ENCODE data around the gene CBFA2T2.
"Not testable (repeated sequence)": the region's sequence is repeated elsewhere in the genome, so short reads cannot be mapped to it uniquely, and the experiment has no call there.

CBFA2T2 gene

GRCh38 chr20:33508015-33508414 lies 18.1 kb downstream of the CBFA2T2 start:
- H3K4me3 Mint-ChIP-seq, CTCF ChIA-PET, H3K27me3 Mint-ChIP-seq, DNase-seq, H3K27ac Mint-ChIP-seq, H3K4me1 Mint-ChIP-seq, H3K9me3 Mint-ChIP-seq: not testable (repeated sequence)
- peaks cover 14% of the 10 kb centered on the region for H3K36me3 Mint-ChIP-seq

GRCh38 chr20:33509057-33509456 lies 19.2 kb downstream of the CBFA2T2 start:
- DNase-seq, CTCF ChIA-PET, H3K27ac Mint-ChIP-seq, H3K4me3 Mint-ChIP-seq, H3K9me3 Mint-ChIP-seq, H3K27me3 Mint-ChIP-seq, H3K4me1 Mint-ChIP-seq: not testable (repeated sequence)
- H3K36me3 Mint-ChIP-seq, result peaks cover 14% of the 10 kb centered on the region

GRCh38 chr20:33511876-33512275 lies 22.0 kb downstream of the CBFA2T2 start:
- H3K27me3 Mint-ChIP-seq, CTCF ChIA-PET, H3K27ac Mint-ChIP-seq, DNase-seq, H3K4me3 Mint-ChIP-seq, H3K9me3 Mint-ChIP-seq, H3K4me1 Mint-ChIP-seq: not testable (repeated sequence)
- H3K36me3 Mint-ChIP-seq, result peaks cover 11% of the 10 kb centered on the region

- H3K36me3 Mint-ChIP-seq, result no peaks in the 10 kb centered on the region
- no peak overlapping the region for H3K27ac Mint-ChIP-seq
- no peak overlapping the region for H3K4me3 Mint-ChIP-seq
Measured at GRCh38 chr20:33515569-33516216, 25.8 kb downstream of the CBFA2T2 start.

GRCh38 chr20:33516882-33517281 lies 27.0 kb downstream of the CBFA2T2 start:
- no peak overlapping the region for H3K4me3 Mint-ChIP-seq
- H3K36me3 Mint-ChIP-seq, result no peaks in the 10 kb centered on the region
- H3K9me3 Mint-ChIP-seq, result no peaks in the 10 kb centered on the region
- H3K27ac Mint-ChIP-seq, result no peak overlapping the region
- H3K27me3 Mint-ChIP-seq, result no peaks in the 10 kb centered on the region
- DNase-seq, result no peak
- peaks cover 6% of the 10 kb centered on the region for H3K4me1 Mint-ChIP-seq
- CTCF ChIA-PET, result interaction anchor here (0.8 to 0.9 kb wide), 2 partner anchors 60 to 151 kb away, joined by 3 read pairs; no protein-coding TSS in a partner anchor

More at GRCh38 chr20:33515569-33516216, 25.8 kb downstream of the CBFA2T2 start:
- no peak for DNase-seq
- Mint-ChIP-seq H3K9me3 (no peaks in the 10 kb centered on the region), H3K4me1 (peaks cover 6% of the 10 kb centered on the region), H3K27me3 (no peaks in the 10 kb centered on the region)
- CTCF ChIA-PET, result interaction anchor here (1.4 kb wide), 1 partner anchor 137 kb away, joined by 4 read pairs; no protein-coding TSS in a partner anchor

DNA sequence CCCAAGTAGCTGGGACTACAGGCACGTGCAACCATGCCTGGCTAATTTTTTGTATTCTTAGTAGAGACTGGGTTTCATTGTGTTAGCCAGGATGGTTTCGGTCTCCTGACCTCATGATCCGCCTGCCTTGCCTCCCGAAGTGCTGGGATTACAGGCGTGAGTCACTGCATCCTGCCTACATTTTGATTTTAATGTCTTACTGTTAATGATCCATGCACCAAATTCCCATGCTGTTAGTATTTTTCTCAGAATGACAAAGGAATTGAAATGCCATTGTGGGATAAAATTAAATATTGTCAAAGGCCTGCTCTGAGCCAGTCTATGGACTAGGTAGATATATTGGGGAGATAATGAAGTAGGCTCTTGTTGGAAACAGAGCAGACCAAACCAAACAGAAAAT lies 28.2 kb downstream of the CBFA2T2 start:
- Mint-ChIP-seq H3K27me3 (no peaks in the 10 kb centered on the region), H3K4me3 (no peak overlapping the region), H3K27ac (no peak overlapping the region), H3K4me1 (peaks cover 6% of the 10 kb centered on the region), H3K9me3 (no peaks in the 10 kb centered on the region), H3K36me3 (no peaks in the 10 kb centered on the region)
- CTCF ChIA-PET, result no interaction called here
- DNase-seq, result no peak

DNA sequence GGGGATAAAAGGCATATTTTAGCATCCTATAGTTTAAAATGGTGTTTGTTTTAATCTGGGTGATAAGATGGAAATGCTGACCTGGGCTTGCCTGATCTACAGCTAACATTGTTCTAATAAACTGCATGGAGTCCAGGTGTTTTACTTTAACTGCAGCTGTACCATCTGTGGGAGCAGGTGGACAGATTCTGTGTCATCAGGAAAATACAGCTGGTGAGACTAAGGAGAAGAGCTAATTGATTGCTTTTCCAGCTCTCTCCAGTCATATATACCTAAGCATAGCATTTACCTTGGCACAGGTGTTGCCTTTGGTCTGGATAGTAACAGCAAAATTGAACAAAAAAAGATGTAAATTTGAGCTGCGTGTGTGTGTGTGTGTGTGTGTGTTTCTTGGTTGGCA lies 31.6 kb downstream of the CBFA2T2 start:
- H3K4me1 Mint-ChIP-seq, result peaks cover 6% of the 10 kb centered on the region
- H3K4me3 Mint-ChIP-seq, result no peak overlapping the region
- CTCF ChIA-PET, result interaction anchor here (0.7 kb wide), 1 partner anchor 132 kb away, joined by 3 read pairs; no protein-coding TSS in a partner anchor
- no peaks in the 10 kb centered on the region for H3K9me3 Mint-ChIP-seq
- H3K27ac Mint-ChIP-seq, result no peak overlapping the region
- H3K27me3 Mint-ChIP-seq, result no peaks in the 10 kb centered on the region
- no peak for DNase-seq
- H3K36me3 Mint-ChIP-seq, result peaks cover 3% of the 10 kb centered on the region

DNA sequence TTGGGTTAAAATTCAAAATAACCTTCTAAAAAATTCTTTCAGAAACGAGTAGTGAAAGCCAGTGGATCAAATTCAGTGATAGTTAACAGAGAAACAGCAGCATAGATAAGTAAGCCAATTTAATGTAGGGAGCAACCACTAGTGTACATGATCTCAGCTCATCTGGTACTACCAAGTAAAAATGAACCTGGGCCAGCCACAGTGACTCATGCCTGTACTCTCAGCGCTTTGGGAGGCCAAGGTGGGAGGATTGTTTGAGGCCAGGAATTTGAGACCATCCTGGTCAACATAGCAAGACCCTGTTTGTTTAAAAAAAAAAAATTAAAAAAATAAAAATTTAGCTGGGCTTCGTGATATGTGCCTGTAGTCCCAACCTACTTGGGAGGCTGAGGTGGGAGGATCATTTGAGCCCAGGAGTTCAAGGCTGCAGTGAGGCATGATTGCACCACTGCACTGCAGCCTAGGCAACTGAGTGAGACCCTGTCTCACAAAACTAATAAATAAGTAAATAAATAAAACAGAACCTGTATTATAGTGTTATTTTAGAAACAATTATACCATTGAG lies 32.4 kb downstream of the CBFA2T2 start:
- Mint-ChIP-seq H3K36me3 (peaks cover 3% of the 10 kb centered on the region), H3K4me3 (no peak overlapping the region), H3K27me3 (no peaks in the 10 kb centered on the region), H3K9me3 (no peaks in the 10 kb centered on the region), H3K27ac (no peak overlapping the region), H3K4me1 (peaks cover 2% of the 10 kb centered on the region)
- DNase-seq, result no peak
- CTCF ChIA-PET, result interaction anchor here (0.7 kb wide), 1 partner anchor 131 kb away, joined by 3 read pairs; no protein-coding TSS in a partner anchor

DNA sequence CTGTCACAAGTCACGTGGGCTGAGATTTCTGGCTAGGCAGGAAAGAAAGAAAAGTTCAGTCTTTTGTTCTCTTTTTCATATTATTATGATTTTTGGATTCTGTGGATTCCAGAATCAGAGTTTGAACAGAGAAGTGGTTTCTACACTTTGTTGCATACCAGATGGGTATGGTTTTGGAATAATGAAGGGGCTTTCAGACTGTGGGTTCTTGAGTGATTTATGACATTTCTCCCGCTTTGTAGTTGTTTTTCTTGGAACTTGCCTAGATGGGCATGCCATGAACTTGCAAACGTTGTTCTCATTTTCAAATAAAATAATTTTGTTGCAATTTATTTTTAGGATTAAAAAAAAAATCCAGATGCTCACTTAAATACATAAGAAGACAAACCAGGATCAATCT lies 34.4 kb downstream of the CBFA2T2 start:
- Mint-ChIP-seq H3K4me3 (no peak overlapping the region), H3K27me3 (no peaks in the 10 kb centered on the region), H3K9me3 (no peaks in the 10 kb centered on the region), H3K27ac (no peak overlapping the region), H3K36me3 (peaks cover 3% of the 10 kb centered on the region), H3K4me1 (peaks cover 2% of the 10 kb centered on the region)
- CTCF ChIA-PET, result interaction anchor here (0.9 kb wide), 1 partner anchor 196 kb away, joined by 3 read pairs; the partner anchor contains the start of gene PXMP4
- no peak for DNase-seq

GRCh38 chr20:33526769-33527168 lies 36.9 kb downstream of the CBFA2T2 start:
- Mint-ChIP-seq H3K36me3 (peaks cover 3% of the 10 kb centered on the region), H3K4me1 (peaks cover 10% of the 10 kb centered on the region), H3K9me3 (no peaks in the 10 kb centered on the region), H3K27ac (no peak overlapping the region), H3K4me3 (no peak overlapping the region), H3K27me3 (no peaks in the 10 kb centered on the region)
- CTCF ChIA-PET, result no interaction called here
- DNase-seq, result no peak

GRCh38 chr20:33531047-33531877 lies 41.4 kb downstream of the CBFA2T2 start:
- H3K9me3 Mint-ChIP-seq, result no peaks in the 10 kb centered on the region
- DNase-seq, result no peak
- H3K36me3 Mint-ChIP-seq, result peaks cover 2% of the 10 kb centered on the region
- no peaks in the 10 kb centered on the region for H3K27me3 Mint-ChIP-seq
- H3K27ac Mint-ChIP-seq, result no peak overlapping the region
- CTCF ChIA-PET, result interaction anchor here (1.4 kb wide), 1 partner anchor 12 kb away, joined by 3 read pairs; no protein-coding TSS in a partner anchor
- peaks cover 17% of the 10 kb centered on the region for H3K4me1 Mint-ChIP-seq
- no peak overlapping the region for H3K4me3 Mint-ChIP-seq

DNA sequence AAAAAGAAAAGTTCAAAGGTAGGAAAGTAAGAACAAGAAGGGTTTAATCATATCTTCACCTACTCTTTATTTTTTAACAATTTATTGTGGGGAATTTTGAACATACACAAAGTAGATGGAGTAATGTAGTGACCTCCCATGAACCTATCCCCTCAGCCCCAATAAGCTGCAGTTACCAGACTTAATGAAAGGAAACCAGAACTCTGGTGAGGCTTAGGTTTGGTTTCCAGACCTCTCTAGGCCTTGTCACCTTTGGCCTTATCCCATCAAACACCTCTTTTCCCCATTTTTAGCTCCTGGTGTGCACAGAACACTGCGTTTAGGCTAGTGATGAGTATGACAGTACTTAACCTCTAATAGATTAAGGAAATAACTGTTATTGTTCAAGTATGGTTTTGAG lies 42.0 kb downstream of the CBFA2T2 start:
- H3K4me1 Mint-ChIP-seq, result peaks cover 14% of the 10 kb centered on the region
- no peak overlapping the region for H3K4me3 Mint-ChIP-seq
- DNase-seq, result no peak
- H3K27ac Mint-ChIP-seq, result no peak overlapping the region
- H3K27me3 Mint-ChIP-seq, result no peaks in the 10 kb centered on the region
- peaks cover 2% of the 10 kb centered on the region for H3K36me3 Mint-ChIP-seq
- no peaks in the 10 kb centered on the region for H3K9me3 Mint-ChIP-seq
- CTCF ChIA-PET, result interaction anchor here (1.4 kb wide), 1 partner anchor 12 kb away, joined by 3 read pairs; no protein-coding TSS in a partner anchor

DNA sequence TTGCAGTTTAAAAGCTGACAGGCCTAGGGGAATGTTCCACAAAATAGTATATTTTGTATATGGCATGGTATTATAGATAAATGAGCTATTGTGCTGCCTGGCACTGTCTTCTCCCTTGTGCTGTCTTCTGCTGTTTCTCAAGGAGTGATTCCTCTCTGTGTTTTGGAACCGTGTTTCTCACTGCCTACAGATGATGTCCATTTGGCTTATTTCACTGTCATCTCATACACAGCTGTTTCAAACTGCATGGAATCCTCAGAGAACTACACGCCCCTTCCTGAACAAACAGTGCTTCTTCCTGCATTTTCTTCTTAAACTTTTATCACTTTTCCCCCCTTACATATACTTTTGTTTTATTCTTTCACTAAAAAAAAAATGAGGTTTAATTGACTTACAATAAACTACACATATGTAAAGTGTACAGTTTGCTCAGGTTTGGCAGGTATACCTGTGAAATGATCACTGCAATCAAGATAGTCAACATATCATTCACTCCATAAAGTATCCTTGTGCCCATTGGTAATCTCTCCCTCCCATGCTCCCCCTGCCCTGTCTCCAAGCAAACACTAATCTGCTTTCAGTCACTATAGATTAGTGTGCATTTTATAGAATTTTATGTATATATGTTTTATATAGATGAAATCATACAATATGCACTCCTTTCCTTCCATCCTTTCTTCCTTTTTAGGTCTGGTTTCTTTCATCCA lies 43.0 kb downstream of the CBFA2T2 start:
- Mint-ChIP-seq H3K36me3 (peaks cover 8% of the 10 kb centered on the region), H3K27me3 (no peaks in the 10 kb centered on the region), H3K4me3 (no peak overlapping the region), H3K9me3 (peaks cover 3% of the 10 kb centered on the region), H3K27ac (no peak overlapping the region), H3K4me1 (peaks cover 14% of the 10 kb centered on the region)
- DNase-seq, result no peak
- CTCF ChIA-PET, result no interaction called here

DNA sequence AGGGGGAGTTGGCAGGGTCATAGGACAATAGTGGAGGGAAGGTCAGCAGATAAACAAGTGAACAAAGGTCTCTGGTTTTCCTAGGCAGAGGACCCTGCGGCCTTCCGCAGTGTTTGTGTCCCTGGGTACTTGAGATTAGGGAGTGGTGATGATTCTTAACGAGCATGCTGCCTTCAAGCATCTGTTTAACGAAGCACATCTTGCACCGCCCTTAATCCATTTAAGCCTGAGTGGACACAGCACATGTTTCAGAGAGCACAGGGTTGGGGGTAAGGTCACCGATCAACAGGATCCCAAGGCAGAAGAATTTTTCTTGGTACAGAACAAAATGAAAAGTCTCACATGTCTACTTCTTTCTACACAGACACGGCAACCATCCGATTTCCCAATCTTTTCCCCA lies 45.8 kb downstream of the CBFA2T2 start:
- H3K4me3 Mint-ChIP-seq, CTCF ChIA-PET, H3K36me3 Mint-ChIP-seq, H3K27ac Mint-ChIP-seq, DNase-seq, H3K9me3 Mint-ChIP-seq, H3K27me3 Mint-ChIP-seq: not testable (repeated sequence)
- peaks cover 14% of the 10 kb centered on the region for H3K4me1 Mint-ChIP-seq

Measured in activated naive CD4-positive, alpha-beta T cell treated with anti-CD3 and anti-CD28 coated beads, Interleukin-2, amount 10 ng/mL, durations not matched to agents 7 days and 5 days (primary cell).